Activated T-helper 17 cell treated with anti-CD3 and anti-CD28 coated beads, Interleukin-2, amount 50 U/mL, for 72 hours (primary cell): ENCODE measurements around the gene PAQR8. TPM values are rescaled to one million over a fixed set of nuclear protein-coding genes. Genes with fewer than 3 reads are reported as not detected.
A peak's percentile ranks its signal among the peaks of the same experiment; 100 is the strongest.

Source experiments
- ATAC-seq: fragments of 150-1000 bp; cut with Tn5 transposase; replicated peaks from 2 replicates; pipeline ENCODE4 v1.10.0; 2021; ENCODE audit warnings: mild to moderate bottlenecking, moderate library complexity
- H3K27ac Mint-ChIP-seq: one replicate; pipeline ENCODE4 v1.8.0; 2022; ENCODE audit warnings: mixed read lengths
- H3K27me3 Mint-ChIP-seq: one replicate; pipeline ENCODE4 v1.8.0; 2022; ENCODE audit warnings: mixed read lengths
- H3K36me3 Mint-ChIP-seq: one replicate; pipeline ENCODE4 v1.8.0; 2022; ENCODE audit warnings: low read depth, mild to moderate bottlenecking, mixed read lengths
- H3K4me1 Mint-ChIP-seq: one replicate; pipeline ENCODE4 v1.8.0; 2022; ENCODE audit warnings: mixed read lengths
- H3K4me3 Mint-ChIP-seq: one replicate; pipeline ENCODE4 v1.8.0; 2022; ENCODE audit warnings: mild to moderate bottlenecking, mixed read lengths
- H3K9me3 Mint-ChIP-seq: one replicate; pipeline ENCODE4 v1.8.0; 2022; ENCODE audit warnings: mixed read lengths
- total RNA-seq, 2 donors: library from RNA; stranded (reverse); gene quantifications; one replicate each; pipeline ENCODE4 v1.2.3, GENCODE V29; 2022

Gene PAQR8, protein sequence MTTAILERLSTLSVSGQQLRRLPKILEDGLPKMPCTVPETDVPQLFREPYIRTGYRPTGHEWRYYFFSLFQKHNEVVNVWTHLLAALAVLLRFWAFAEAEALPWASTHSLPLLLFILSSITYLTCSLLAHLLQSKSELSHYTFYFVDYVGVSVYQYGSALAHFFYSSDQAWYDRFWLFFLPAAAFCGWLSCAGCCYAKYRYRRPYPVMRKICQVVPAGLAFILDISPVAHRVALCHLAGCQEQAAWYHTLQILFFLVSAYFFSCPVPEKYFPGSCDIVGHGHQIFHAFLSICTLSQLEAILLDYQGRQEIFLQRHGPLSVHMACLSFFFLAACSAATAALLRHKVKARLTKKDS
- total RNA-seq: 1 to 10 TPM; 5.7 to 9.2 TPM

GRCh38 chr6:52361945-52362442 is at the start of gene PAQR8:
TSS of gene PAQR8 (plus strand) at chr6:52362151. CDS start at chr6:52403214, 41,063 bp downstream.
- Mint-ChIP-seq H3K27me3 (no peaks in the 10 kb centered on the region), H3K36me3 (peaks cover 12% of the 10 kb centered on the region), H3K4me1 (peaks cover 24% of the 10 kb centered on the region), H3K27ac (peak within 1 kb of the TSS; percentile 85), H3K9me3 (no peaks in the 10 kb centered on the region), H3K4me3 (peak within 1 kb of the TSS; percentile 83)
- ATAC-seq: peak; percentile 93

- Mint-ChIP-seq H3K4me3 (no peak overlapping the region), H3K9me3 (no peaks in the 10 kb centered on the region), H3K36me3 (no peaks in the 10 kb centered on the region), H3K27me3 (no peaks in the 10 kb centered on the region), H3K27ac (no peak overlapping the region), H3K4me1 (peaks cover 16% of the 10 kb centered on the region)
- no peak for ATAC-seq
Observed at GRCh38 chr6:52312461-52312860, 49.5 kb upstream of the PAQR8 start.

- H3K4me3 Mint-ChIP-seq: no peak overlapping the region
- ATAC-seq: no peak
Observed at GRCh38 chr6:52314752-52315151, 47.2 kb upstream of the PAQR8 start.

GRCh38 chr6:52317211-52317610 is 44.7 kb upstream of the PAQR8 start:
- no peak overlapping the region for H3K27ac Mint-ChIP-seq
- no peaks in the 10 kb centered on the region for H3K27me3 Mint-ChIP-seq
- no peaks in the 10 kb centered on the region for H3K9me3 Mint-ChIP-seq
- H3K4me1 Mint-ChIP-seq: peaks cover 10% of the 10 kb centered on the region
- H3K36me3 Mint-ChIP-seq: no peaks in the 10 kb centered on the region
- ATAC-seq: no peak
- no peak overlapping the region for H3K4me3 Mint-ChIP-seq

More at GRCh38 chr6:52314752-52315151, 47.2 kb upstream of the PAQR8 start:
- Mint-ChIP-seq H3K36me3 (no peaks in the 10 kb centered on the region), H3K27me3 (no peaks in the 10 kb centered on the region), H3K27ac (peak overlapping the region; percentile 7), H3K4me1 (peaks cover 15% of the 10 kb centered on the region), H3K9me3 (no peaks in the 10 kb centered on the region)

DNA sequence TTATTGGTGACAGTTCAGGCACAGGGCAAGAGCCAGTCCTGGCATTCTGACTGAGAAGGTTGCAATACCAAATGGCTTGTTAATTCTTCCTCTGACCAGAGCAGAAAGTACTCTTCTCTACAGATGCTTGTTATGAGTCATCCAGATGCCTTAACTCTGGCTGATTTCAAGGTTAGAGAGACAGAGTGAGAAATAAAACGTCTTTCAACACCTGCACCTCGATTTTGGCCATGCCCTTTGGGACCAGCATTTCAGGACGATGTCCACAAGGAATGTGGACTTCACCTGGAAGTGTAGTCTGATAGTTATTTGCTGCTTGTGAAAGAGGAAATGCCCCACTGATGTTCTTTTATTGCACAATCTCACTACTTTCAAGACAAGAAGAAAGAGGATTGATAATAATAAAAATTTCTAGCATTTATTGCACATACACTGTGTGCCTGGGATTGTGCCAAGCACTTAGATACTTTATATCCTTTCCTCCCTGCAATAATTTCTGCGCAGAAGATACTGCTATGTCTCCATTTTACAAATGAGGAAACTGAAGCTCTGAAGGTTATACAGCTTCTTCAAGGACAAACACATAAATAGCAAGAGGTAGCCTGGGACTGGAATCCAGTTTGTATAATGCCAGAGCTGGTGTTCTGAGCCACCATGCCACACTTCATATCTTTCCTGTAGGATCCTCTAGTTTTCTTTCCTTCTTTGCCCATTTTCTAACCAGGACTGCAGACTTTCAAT is 43.9 kb upstream of the PAQR8 start:
- Mint-ChIP-seq H3K36me3 (no peaks in the 10 kb centered on the region), H3K4me1 (peaks cover 10% of the 10 kb centered on the region), H3K27me3 (no peaks in the 10 kb centered on the region), H3K27ac (no peak overlapping the region), H3K4me3 (no peak overlapping the region), H3K9me3 (no peaks in the 10 kb centered on the region)
- ATAC-seq: peak; percentile 82

- Mint-ChIP-seq H3K27ac (no peak overlapping the region), H3K4me1 (no peaks in the 10 kb centered on the region), H3K4me3 (no peak overlapping the region), H3K27me3 (no peaks in the 10 kb centered on the region), H3K9me3 (no peaks in the 10 kb centered on the region), H3K36me3 (no peaks in the 10 kb centered on the region)
- no peak for ATAC-seq
Observed at GRCh38 chr6:52324189-52324588, 37.8 kb upstream of the PAQR8 start.

- Mint-ChIP-seq H3K36me3 (no peaks in the 10 kb centered on the region), H3K4me3 (no peak overlapping the region), H3K27me3 (no peaks in the 10 kb centered on the region), H3K27ac (no peak overlapping the region), H3K4me1 (peaks cover 6% of the 10 kb centered on the region), H3K9me3 (no peaks in the 10 kb centered on the region)
- no peak for ATAC-seq
Observed at GRCh38 chr6:52325695-52326471, 36.1 kb upstream of the PAQR8 start.

DNA sequence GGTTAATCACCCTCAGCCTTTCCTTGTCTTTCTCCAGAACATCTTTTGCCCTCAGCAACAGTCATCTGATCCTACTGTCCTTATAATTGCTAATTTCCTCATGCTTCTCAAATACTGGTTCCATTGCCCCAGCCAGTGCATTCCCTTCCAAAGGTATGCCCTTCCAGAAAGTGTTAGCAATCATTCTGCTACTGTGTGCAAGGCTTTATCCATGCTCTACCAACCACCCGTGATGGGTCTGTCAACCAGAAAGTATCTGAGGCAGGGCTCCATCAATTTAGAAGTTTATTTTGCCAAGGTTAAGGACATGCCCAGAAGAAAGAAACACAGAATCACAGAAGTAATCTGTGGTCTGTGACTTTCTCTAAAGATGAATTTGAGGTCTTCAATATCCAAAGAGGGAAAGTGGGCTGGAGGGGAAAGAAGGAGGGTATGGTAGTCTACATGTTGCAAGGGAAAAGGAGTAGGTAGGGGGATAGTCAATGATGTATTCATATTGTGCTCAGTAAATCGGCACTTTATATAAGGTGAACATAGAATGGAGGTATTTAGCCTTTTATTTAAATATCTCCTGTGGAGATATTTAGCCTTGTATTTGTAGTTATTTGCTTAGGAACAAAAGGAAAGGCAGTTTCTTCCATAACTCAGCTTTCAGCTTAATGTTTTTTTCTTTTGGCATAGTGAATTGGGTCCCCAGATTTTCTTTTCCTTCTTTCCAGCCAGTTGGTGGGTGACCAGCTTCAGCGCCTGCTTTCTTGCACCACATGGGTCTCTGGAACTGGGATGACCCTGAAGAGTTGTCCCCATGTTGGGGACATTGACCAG is 35.2 kb upstream of the PAQR8 start:
- no peaks in the 10 kb centered on the region for H3K36me3 Mint-ChIP-seq
- H3K4me3 Mint-ChIP-seq: no peak overlapping the region
- no peaks in the 10 kb centered on the region for H3K9me3 Mint-ChIP-seq
- H3K27me3 Mint-ChIP-seq: no peaks in the 10 kb centered on the region
- no peak overlapping the region for H3K27ac Mint-ChIP-seq
- ATAC-seq: no peak
- H3K4me1 Mint-ChIP-seq: peaks cover 6% of the 10 kb centered on the region

GRCh38 chr6:52328303-52328662 is 33.7 kb upstream of the PAQR8 start:
- Mint-ChIP-seq H3K4me3 (no peak overlapping the region), H3K9me3 (no peaks in the 10 kb centered on the region), H3K27ac (no peak overlapping the region), H3K27me3 (no peaks in the 10 kb centered on the region), H3K36me3 (no peaks in the 10 kb centered on the region), H3K4me1 (peaks cover 21% of the 10 kb centered on the region)
- no peak for ATAC-seq

DNA sequence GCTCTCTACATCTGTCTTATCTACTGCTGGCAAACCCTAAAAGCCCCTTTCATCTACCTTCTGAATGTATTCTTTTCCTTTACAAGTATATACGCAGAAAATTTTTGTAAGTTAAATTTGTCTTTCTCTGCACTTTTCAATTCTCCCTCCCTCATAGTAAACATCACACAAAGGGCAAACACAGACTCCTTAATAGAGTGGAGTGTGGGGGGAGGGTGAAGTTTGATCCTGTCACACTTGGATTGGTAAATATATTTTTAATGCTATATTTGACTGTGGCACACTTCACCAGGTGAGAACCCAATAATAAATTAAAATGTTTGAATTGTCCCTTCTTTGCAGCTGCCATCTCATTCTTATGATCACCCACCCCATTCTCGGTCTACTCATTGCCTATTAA is 33.2 kb upstream of the PAQR8 start:
- H3K27ac Mint-ChIP-seq: no peak overlapping the region
- no peaks in the 10 kb centered on the region for H3K27me3 Mint-ChIP-seq
- ATAC-seq: no peak
- peaks cover 25% of the 10 kb centered on the region for H3K4me1 Mint-ChIP-seq
- H3K36me3 Mint-ChIP-seq: no peaks in the 10 kb centered on the region
- H3K4me3 Mint-ChIP-seq: no peak overlapping the region
- H3K9me3 Mint-ChIP-seq: no peaks in the 10 kb centered on the region

GRCh38 chr6:52330470-52330869 is 31.5 kb upstream of the PAQR8 start:
- no peak overlapping the region for H3K27ac Mint-ChIP-seq
- H3K9me3 Mint-ChIP-seq: no peaks in the 10 kb centered on the region
- H3K36me3 Mint-ChIP-seq: no peaks in the 10 kb centered on the region
- H3K4me3 Mint-ChIP-seq: no peak overlapping the region
- H3K27me3 Mint-ChIP-seq: no peaks in the 10 kb centered on the region
- H3K4me1 Mint-ChIP-seq: peaks cover 37% of the 10 kb centered on the region
- no peak for ATAC-seq

GRCh38 chr6:52331793-52332457 is 30.0 kb upstream of the PAQR8 start:
- H3K9me3 Mint-ChIP-seq: no peaks in the 10 kb centered on the region
- peaks cover 50% of the 10 kb centered on the region for H3K4me1 Mint-ChIP-seq
- no peak overlapping the region for H3K27ac Mint-ChIP-seq
- ATAC-seq: peak; percentile 34
- H3K27me3 Mint-ChIP-seq: no peaks in the 10 kb centered on the region
- H3K36me3 Mint-ChIP-seq: no peaks in the 10 kb centered on the region
- H3K4me3 Mint-ChIP-seq: peak overlapping the region; percentile 1

- peak overlapping the region; percentile 49 for H3K27ac Mint-ChIP-seq
- H3K9me3 Mint-ChIP-seq: no peaks in the 10 kb centered on the region
- peaks cover 62% of the 10 kb centered on the region for H3K4me1 Mint-ChIP-seq
- ATAC-seq: peak; percentile 36
- no peaks in the 10 kb centered on the region for H3K36me3 Mint-ChIP-seq
- H3K27me3 Mint-ChIP-seq: no peaks in the 10 kb centered on the region
- H3K4me3 Mint-ChIP-seq: peak overlapping the region; percentile 61
Observed at GRCh38 chr6:52333840-52334200, 28.1 kb upstream of the PAQR8 start.
